ENCODE data around the gene SIRPA. TPM values are rescaled to one million over a fixed set of nuclear protein-coding genes. Genes with fewer than 3 reads are reported as not detected.

SIRPA gene
- 12.4 and 13.0 TPM in 2 replicates for total RNA-seq
- long read RNA-seq, partial matches to known transcripts = 4 of 4 reads
- long read RNA-seq, other reads (novel, unspliced or antisense) = 0 of 4 reads

DNA sequence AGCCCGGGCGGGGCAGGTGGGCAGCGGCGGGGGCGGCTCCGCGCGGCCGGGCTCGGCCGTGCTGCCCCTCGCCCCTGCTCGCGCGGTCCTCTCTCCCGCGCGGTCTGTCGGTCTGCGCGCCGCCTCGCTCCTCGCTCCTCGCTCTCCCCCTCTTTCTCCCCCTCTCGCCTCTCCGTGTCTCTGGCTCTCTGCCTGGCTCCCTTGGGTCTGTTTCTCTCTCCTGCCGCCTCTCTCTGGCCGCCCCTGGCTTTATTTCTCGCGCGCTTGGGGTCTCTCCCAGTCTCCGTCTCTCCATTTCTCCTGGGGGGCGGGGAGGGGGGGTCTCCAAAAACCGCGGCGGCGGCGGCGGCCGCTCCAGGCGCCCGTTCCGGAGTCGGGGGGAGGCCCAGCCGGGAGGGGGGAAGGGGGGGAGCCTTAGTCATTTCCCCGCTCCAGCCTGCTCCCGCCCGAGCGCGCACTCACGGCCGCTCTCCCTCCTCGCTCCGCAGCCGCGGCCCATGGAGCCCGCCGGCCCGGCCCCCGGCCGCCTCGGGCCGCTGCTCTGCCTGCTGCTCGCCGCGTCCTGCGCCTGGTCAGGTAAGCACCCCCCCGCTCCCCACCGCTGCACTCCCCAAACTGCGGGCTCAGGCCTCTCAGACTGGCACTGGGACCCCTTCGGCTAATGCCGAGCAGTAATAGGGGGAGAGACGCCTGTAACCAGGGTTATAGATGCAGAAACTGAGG, at the start of gene SIRPA:
TSS of gene SIRPA (plus strand) at position 457 of the 723 bp plus-strand sequence. CDS start at position 498, 41 bp downstream.
- no peak for DNase-seq (ENCODE audit: extremely low spot score, unreplicated experiment)
- TF ChIP-seq, protein P1, sequence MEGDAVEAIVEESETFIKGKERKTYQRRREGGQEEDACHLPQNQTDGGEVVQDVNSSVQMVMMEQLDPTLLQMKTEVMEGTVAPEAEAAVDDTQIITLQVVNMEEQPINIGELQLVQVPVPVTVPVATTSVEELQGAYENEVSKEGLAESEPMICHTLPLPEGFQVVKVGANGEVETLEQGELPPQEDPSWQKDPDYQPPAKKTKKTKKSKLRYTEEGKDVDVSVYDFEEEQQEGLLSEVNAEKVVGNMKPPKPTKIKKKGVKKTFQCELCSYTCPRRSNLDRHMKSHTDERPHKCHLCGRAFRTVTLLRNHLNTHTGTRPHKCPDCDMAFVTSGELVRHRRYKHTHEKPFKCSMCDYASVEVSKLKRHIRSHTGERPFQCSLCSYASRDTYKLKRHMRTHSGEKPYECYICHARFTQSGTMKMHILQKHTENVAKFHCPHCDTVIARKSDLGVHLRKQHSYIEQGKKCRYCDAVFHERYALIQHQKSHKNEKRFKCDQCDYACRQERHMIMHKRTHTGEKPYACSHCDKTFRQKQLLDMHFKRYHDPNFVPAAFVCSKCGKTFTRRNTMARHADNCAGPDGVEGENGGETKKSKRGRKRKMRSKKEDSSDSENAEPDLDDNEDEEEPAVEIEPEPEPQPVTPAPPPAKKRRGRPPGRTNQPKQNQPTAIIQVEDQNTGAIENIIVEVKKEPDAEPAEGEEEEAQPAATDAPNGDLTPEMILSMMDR (IDR thresholded peaks at IDR 0.05) = no peak
- Mint-ChIP-seq H3K4me3 (ENCODE audit: unreplicated experiment) (peak within 1 kb of the TSS; percentile 78), H3K27ac (ENCODE audit: unreplicated experiment) (peak within 1 kb of the TSS; percentile 44), H3K9me3 (ENCODE audit: unreplicated experiment) (no peaks in the 10 kb centered on the region), H3K27me3 (ENCODE audit: unreplicated experiment) (no peaks in the 10 kb centered on the region), H3K36me3 (ENCODE audit: unreplicated experiment) (no peaks in the 10 kb centered on the region), H3K4me1 (ENCODE audit: unreplicated experiment) (peaks cover 25% of the 10 kb centered on the region)

DNA sequence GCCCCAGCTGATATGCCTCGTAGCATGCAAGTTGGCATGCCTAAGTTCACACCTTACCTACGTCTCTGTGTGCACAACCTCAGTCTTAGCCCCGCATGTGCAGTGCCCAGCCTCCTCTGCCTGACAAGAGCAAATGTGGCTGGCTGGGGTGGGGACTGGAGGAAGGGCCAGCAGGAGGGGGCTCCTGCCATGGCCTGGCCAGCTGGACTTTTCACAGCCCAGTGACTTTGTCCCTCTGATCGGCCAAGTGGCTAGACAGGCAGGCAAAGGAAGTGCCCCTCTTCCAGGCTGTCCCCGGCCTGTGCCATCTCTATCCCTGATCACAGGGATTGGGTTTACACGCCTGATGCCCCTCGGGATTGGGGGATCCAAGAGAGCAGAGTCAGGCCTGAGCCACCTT, 49.5 kb upstream of the SIRPA start:
- peaks cover 4% of the 10 kb centered on the region for H3K4me1 Mint-ChIP-seq (ENCODE audit: unreplicated experiment)
- no peak overlapping the region for H3K4me3 Mint-ChIP-seq (ENCODE audit: unreplicated experiment)
- no peaks in the 10 kb centered on the region for H3K36me3 Mint-ChIP-seq (ENCODE audit: unreplicated experiment)
- DNase-seq (ENCODE audit: extremely low spot score, unreplicated experiment) = no peak
- H3K27ac Mint-ChIP-seq (ENCODE audit: unreplicated experiment) = no peak overlapping the region
- H3K27me3 Mint-ChIP-seq (ENCODE audit: unreplicated experiment) = peaks cover 13% of the 10 kb centered on the region
- TF ChIP-seq, protein P1 (IDR thresholded peaks at IDR 0.05) = no peak
- H3K9me3 Mint-ChIP-seq (ENCODE audit: unreplicated experiment) = peaks cover 4% of the 10 kb centered on the region

DNA sequence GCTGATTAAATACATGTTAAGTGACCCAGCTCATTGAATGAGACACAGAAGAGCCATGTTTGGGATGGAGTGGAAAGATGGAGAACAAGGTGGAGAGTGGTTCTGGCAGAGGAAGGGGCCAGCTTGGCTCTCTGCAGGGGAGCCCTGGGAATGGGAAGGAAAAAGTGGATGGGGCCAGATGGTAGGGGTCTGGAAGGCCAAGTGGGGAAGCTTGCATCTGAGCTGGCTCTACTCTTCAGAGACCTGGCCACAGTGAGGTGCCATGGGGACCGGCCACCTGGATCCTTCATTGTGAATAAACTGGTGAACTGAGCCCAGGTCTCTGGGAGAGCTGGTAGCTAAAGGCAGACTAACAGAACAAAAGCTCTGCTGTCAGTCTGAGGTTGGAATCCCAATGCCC, 48.9 kb upstream of the SIRPA start:
- DNase-seq (ENCODE audit: extremely low spot score, unreplicated experiment) = no peak

DNA sequence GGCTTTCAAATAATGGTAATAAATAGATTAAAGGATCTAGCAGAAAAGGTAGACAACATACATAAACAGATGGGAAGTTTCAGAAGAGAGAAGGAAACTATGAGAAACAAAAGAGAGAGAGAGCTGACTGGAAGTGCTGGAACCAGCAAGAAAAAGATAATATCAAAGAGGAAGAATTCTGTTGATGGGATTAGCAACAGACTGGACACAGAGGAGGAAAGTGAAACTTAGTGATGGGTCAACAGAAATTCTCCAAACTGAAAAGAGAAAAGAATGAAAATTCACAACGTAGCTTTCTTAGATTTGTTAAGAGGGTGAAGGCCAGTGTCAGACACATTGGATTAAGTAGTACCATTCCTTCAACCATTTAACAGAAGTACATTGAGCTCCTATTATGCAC, 48.3 kb upstream of the SIRPA start:
- no peaks in the 10 kb centered on the region for H3K36me3 Mint-ChIP-seq (ENCODE audit: unreplicated experiment)
- H3K27me3 Mint-ChIP-seq (ENCODE audit: unreplicated experiment) = peaks cover 17% of the 10 kb centered on the region
- TF ChIP-seq, protein P1 (IDR thresholded peaks at IDR 0.05) = no peak
- H3K9me3 Mint-ChIP-seq (ENCODE audit: unreplicated experiment) = peaks cover 4% of the 10 kb centered on the region
- H3K4me1 Mint-ChIP-seq (ENCODE audit: unreplicated experiment) = peaks cover 1% of the 10 kb centered on the region
- H3K27ac Mint-ChIP-seq (ENCODE audit: unreplicated experiment) = no peak overlapping the region
- DNase-seq (ENCODE audit: extremely low spot score, unreplicated experiment) = no peak
- no peak overlapping the region for H3K4me3 Mint-ChIP-seq (ENCODE audit: unreplicated experiment)

More for the DNA sequence above, 48.9 kb upstream of the SIRPA start:
- no peak overlapping the region for H3K4me3 Mint-ChIP-seq (ENCODE audit: unreplicated experiment)
- no peak overlapping the region for H3K27ac Mint-ChIP-seq (ENCODE audit: unreplicated experiment)
- TF ChIP-seq, protein P1 (IDR thresholded peaks at IDR 0.05) = no peak
- H3K9me3 Mint-ChIP-seq (ENCODE audit: unreplicated experiment) = peaks cover 4% of the 10 kb centered on the region
- H3K4me1 Mint-ChIP-seq (ENCODE audit: unreplicated experiment) = peaks cover 1% of the 10 kb centered on the region
- no peaks in the 10 kb centered on the region for H3K36me3 Mint-ChIP-seq (ENCODE audit: unreplicated experiment)
- peaks cover 13% of the 10 kb centered on the region for H3K27me3 Mint-ChIP-seq (ENCODE audit: unreplicated experiment)

DNA sequence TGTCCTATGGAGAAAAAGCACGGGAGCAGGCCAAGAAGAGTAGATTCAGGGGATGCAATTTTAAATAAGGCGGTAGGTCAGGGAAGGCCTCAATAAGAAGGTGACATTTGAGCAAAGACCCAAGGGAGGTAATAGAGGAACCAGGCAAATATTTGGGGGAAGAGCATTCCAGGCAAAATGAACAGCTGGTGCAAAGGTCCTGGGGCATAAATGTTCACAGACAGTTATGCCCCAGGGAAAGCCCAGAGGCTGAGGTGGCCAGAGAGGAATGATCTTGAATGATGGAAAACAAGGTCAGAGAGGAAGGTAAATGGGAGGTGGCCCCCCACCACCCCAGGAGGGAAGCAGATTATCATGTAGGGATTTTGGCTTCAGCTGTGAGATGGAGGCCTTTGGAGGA, 47.4 kb upstream of the SIRPA start:
- DNase-seq (ENCODE audit: extremely low spot score, unreplicated experiment) = no peak
- Mint-ChIP-seq H3K4me1 (ENCODE audit: unreplicated experiment) (peaks cover 1% of the 10 kb centered on the region), H3K4me3 (ENCODE audit: unreplicated experiment) (no peak overlapping the region), H3K27ac (ENCODE audit: unreplicated experiment) (no peak overlapping the region), H3K36me3 (ENCODE audit: unreplicated experiment) (no peaks in the 10 kb centered on the region), H3K27me3 (ENCODE audit: unreplicated experiment) (peaks cover 21% of the 10 kb centered on the region), H3K9me3 (ENCODE audit: unreplicated experiment) (peaks cover 4% of the 10 kb centered on the region)
- TF ChIP-seq, protein P1 (IDR thresholded peaks at IDR 0.05) = no peak
